CD4-positive, alpha-beta T cell treated with Interleukin-4 for 1 hour (primary cell): Measurements from ENCODE around the gene EML3.
"Not testable (repeated sequence)": the region's sequence is repeated elsewhere in the genome, so short reads cannot be mapped to it uniquely, and the experiment has no call there.

Experiments
- DNase-seq, 2 donors: peaks; one replicate each; pipeline ENCODE4 v3.0.0-alpha.2; 2020 to 2022

EML3 gene

GRCh38 chr11:62616957-62617356 lies 4.4 kb upstream of the EML3 start:
- DNase-seq, result not testable (repeated sequence)

GRCh38 chr11:62615521-62615920 lies 2.9 kb upstream of the EML3 start:
- DNase-seq, result no peak

- DNase-seq, result no peak
Measured at GRCh38 chr11:62614275-62614674, 1.7 kb upstream of the EML3 start.

- DNase-seq, result no peak
Measured at GRCh38 chr11:62613291-62613778, 760 bp upstream of the EML3 start.

GRCh38 chr11:62611705-62612365 lies 740 bp downstream of the EML3 start:
- peak in 1 of 2 donors; percentile 70 for DNase-seq

- no peak for DNase-seq
Measured at GRCh38 chr11:62610814-62611704, 1.5 kb downstream of the EML3 start.

GRCh38 chr11:62610403-62610802 lies 2.2 kb downstream of the EML3 start:
- DNase-seq, result no peak

GRCh38 chr11:62608776-62609175 lies 3.8 kb downstream of the EML3 start:
- no peak for DNase-seq

- DNase-seq, result peak in 1 of 2 donors; percentile 49
Measured at GRCh38 chr11:62607714-62608113, 4.9 kb downstream of the EML3 start.

GRCh38 chr11:62605902-62606301 lies 6.7 kb downstream of the EML3 start:
- DNase-seq, result no peak

- no peak for DNase-seq
Measured at GRCh38 chr11:62605467-62605866, 7.1 kb downstream of the EML3 start.

- no peak for DNase-seq
Measured at GRCh38 chr11:62604460-62605120, 8.0 kb downstream of the EML3 start.

GRCh38 chr11:62603776-62604299 lies 8.7 kb downstream of the EML3 start:
- DNase-seq, result no peak

- DNase-seq, result no peak
Measured at GRCh38 chr11:62603072-62603408, 9.5 kb downstream of the EML3 start.

- DNase-seq, result peak in 1 of 2 donors; percentile 33
Measured at GRCh38 chr11:62602141-62603071, 10.2 kb downstream of the EML3 start.

- peak; percentile 99 for DNase-seq
Measured at GRCh38 chr11:62601372-62602140, 11.0 kb downstream of the EML3 start, which contains the start of gene MTA2. Gene MTA2 (minus strand): TSS chr11:62601865. CDS start chr11:62601450, 415 bp downstream.

GRCh38 chr11:62601122-62601371 lies 11.5 kb downstream of the EML3 start:
- DNase-seq, result peak; percentile 44 to 54

- peak in 1 of 2 donors; percentile 19 for DNase-seq
Measured at GRCh38 chr11:62600367-62601121, 12.0 kb downstream of the EML3 start.

- DNase-seq, result peak in 1 of 2 donors; percentile 52
Measured at GRCh38 chr11:62599901-62600300, 12.7 kb downstream of the EML3 start.

- DNase-seq, result peak; percentile 99
Measured at GRCh38 chr11:62599069-62599696, 13.4 kb downstream of the EML3 start.
